Measurements from ENCODE around the gene TUBB1.

The TUBB1 gene

DNA sequence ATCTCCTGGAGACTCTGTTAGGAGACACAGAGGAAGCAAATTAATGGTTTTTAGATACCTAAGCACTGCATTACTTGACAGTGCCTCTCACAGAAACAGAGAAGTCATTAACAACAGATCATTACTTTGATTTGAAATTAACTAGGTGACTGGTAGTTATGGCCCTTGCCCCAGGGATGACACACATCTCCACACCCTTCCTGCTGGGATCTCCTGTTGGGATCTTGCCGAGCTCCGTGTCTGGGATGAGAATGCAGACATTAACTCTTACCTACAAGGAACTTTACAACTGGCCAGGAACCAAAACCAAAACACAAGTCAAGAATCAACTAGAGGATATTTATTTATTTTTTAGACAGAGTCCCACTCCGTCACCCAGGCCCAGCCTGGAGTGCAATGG, 25.6 kb downstream of the TUBB1 start:
- Histone ChIP-seq H3K9me3 (replicated peaks; ENCODE audit: insufficient read depth, low read length) (no peaks in the 10 kb centered on the region), H3K36me3 (replicated peaks; ENCODE audit: insufficient read depth, low read length) (no peaks in the 10 kb centered on the region), H3F3A (ENCODE audit: insufficient read depth, low read length) (no peaks in the 10 kb centered on the region), H3K4me3 (ENCODE audit: low read length) (no peak overlapping the region), H3K9ac (ENCODE audit: low read length) (no peak overlapping the region), H3K79me2 (ENCODE audit: low read length) (peaks cover 28% of the 10 kb centered on the region), H3K27ac (ENCODE audit: low read length) (no peak overlapping the region), H3K4me1 (ENCODE audit: low read length) (peaks cover 14% of the 10 kb centered on the region), H3K27me3 (replicated peaks; ENCODE audit: insufficient read depth, low read length) (no peaks in the 10 kb centered on the region), H4K20me1 (ENCODE audit: insufficient read depth, low read length) (0 out of 2 replicates have a peak, but pooled peaks cover 4% of the 10 kb centered on the region), H3K4me2 (ENCODE audit: low read depth, low read length) (no peak overlapping the region), H3K9me2 (replicated peaks; ENCODE audit: insufficient read depth, low read length) (no peaks in the 10 kb centered on the region), H2AFZ (ENCODE audit: low read length) (no peak overlapping the region)
- TF ChIP-seq EZH2 (optimal IDR thresholded peaks at IDR 0.05; ENCODE audit: low read depth, low read length): no peak
- TF ChIP-seq EZH2phosphoT487 (IDR thresholded peaks at IDR 0.05; ENCODE audit: low read length): no peak
- TF ChIP-seq, protein P1, sequence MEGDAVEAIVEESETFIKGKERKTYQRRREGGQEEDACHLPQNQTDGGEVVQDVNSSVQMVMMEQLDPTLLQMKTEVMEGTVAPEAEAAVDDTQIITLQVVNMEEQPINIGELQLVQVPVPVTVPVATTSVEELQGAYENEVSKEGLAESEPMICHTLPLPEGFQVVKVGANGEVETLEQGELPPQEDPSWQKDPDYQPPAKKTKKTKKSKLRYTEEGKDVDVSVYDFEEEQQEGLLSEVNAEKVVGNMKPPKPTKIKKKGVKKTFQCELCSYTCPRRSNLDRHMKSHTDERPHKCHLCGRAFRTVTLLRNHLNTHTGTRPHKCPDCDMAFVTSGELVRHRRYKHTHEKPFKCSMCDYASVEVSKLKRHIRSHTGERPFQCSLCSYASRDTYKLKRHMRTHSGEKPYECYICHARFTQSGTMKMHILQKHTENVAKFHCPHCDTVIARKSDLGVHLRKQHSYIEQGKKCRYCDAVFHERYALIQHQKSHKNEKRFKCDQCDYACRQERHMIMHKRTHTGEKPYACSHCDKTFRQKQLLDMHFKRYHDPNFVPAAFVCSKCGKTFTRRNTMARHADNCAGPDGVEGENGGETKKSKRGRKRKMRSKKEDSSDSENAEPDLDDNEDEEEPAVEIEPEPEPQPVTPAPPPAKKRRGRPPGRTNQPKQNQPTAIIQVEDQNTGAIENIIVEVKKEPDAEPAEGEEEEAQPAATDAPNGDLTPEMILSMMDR (IDR thresholded peaks at IDR 0.05; ENCODE audit: low read length): no peak
- DNase-seq: no peak

DNA sequence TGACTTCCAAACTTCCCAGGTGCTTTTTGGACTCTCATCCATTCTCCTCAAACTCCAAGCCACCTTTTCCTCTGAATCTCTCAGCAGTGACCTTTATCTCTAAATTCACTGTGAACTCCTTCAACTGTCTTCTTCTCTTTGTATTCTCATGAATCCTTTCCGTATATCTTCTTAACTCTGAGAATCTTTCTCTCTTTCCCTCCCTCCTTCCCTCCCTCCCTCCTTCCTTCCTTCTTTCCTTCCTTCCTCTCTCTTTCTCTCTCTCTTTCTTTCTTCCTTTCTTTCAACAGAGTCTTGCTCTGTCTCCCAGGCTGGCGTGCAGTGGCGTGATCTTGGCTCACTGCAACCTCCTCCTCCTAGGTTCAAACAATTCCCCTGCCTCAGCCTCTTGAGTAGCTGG, 27.6 kb downstream of the TUBB1 start:
- Histone ChIP-seq H3K36me3 (replicated peaks; ENCODE audit: insufficient read depth, low read length) (no peaks in the 10 kb centered on the region), H3K27me3 (replicated peaks; ENCODE audit: insufficient read depth, low read length) (no peaks in the 10 kb centered on the region), H3K27ac (ENCODE audit: low read length) (no peak overlapping the region), H4K20me1 (ENCODE audit: insufficient read depth, low read length) (no peaks in the 10 kb centered on the region), H3K4me1 (ENCODE audit: low read length) (peaks cover 6% of the 10 kb centered on the region), H2AFZ (ENCODE audit: low read length) (no peak overlapping the region), H3F3A (ENCODE audit: insufficient read depth, low read length) (no peaks in the 10 kb centered on the region), H3K9me2 (replicated peaks; ENCODE audit: insufficient read depth, low read length) (no peaks in the 10 kb centered on the region), H3K9ac (ENCODE audit: low read length) (no peak overlapping the region), H3K4me3 (ENCODE audit: low read length) (no peak overlapping the region), H3K79me2 (ENCODE audit: low read length) (peaks cover 7% of the 10 kb centered on the region), H3K4me2 (ENCODE audit: low read depth, low read length) (no peak overlapping the region), H3K9me3 (replicated peaks; ENCODE audit: insufficient read depth, low read length) (no peaks in the 10 kb centered on the region)
- no peak for TF ChIP-seq EZH2phosphoT487 (IDR thresholded peaks at IDR 0.05; ENCODE audit: low read length)
- TF ChIP-seq, protein P1 (IDR thresholded peaks at IDR 0.05; ENCODE audit: low read length): no peak
- TF ChIP-seq EZH2 (optimal IDR thresholded peaks at IDR 0.05; ENCODE audit: low read depth, low read length): no peak
- no peak for DNase-seq

DNA sequence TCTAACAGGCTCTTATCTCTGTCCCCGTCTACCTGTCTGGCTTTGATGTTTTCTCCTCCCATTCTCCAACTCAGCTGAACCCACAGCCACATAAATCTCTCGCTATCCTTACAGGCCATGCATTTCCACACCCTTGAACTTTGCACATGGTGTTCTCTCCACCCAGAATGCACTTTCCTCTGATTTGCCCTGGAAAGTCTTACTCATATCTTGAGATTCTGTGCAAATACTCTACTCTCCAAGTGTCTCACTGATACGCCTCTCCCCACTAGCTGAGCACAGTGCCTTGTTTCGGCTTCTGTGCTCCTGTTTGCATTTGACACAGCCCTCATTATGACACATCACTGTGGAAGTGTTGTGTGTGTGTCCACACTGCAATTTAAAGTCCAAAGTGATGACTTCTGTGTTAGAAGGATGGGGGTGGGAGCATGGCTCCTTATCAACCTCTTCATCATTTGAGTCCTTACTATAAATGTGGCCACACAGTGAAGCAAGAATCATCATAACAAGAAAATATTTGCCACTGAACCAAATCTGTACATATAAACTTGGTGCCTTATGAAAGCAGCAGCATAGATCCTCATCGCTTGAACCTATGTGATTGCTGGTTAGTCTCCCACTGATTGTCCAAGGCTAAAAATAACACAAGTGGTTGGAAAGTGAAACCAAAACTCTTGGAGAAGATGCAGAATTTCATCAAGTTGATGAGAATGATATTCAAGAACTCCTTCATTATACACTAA, 28.9 kb downstream of the TUBB1 start:
- Histone ChIP-seq H4K20me1 (ENCODE audit: insufficient read depth, low read length) (no peaks in the 10 kb centered on the region), H3K27ac (ENCODE audit: low read length) (no peak overlapping the region), H2AFZ (ENCODE audit: low read length) (no peak overlapping the region), H3K9me2 (replicated peaks; ENCODE audit: insufficient read depth, low read length) (no peaks in the 10 kb centered on the region), H3K36me3 (replicated peaks; ENCODE audit: insufficient read depth, low read length) (no peaks in the 10 kb centered on the region), H3K79me2 (ENCODE audit: low read length) (no peaks in the 10 kb centered on the region), H3K9ac (ENCODE audit: low read length) (no peak overlapping the region), H3K9me3 (replicated peaks; ENCODE audit: insufficient read depth, low read length) (no peaks in the 10 kb centered on the region), H3K27me3 (replicated peaks; ENCODE audit: insufficient read depth, low read length) (no peaks in the 10 kb centered on the region), H3K4me3 (ENCODE audit: low read length) (no peak overlapping the region), H3F3A (ENCODE audit: insufficient read depth, low read length) (no peaks in the 10 kb centered on the region), H3K4me2 (ENCODE audit: low read depth, low read length) (no peak overlapping the region), H3K4me1 (ENCODE audit: low read length) (peaks cover 5% of the 10 kb centered on the region)
- no peak for DNase-seq
- TF ChIP-seq EZH2phosphoT487 (IDR thresholded peaks at IDR 0.05; ENCODE audit: low read length): no peak
- TF ChIP-seq, protein P1 (IDR thresholded peaks at IDR 0.05; ENCODE audit: low read length): no peak
- no peak for TF ChIP-seq EZH2 (optimal IDR thresholded peaks at IDR 0.05; ENCODE audit: low read depth, low read length)
